ENCODE measurements around the gene IPMK.

The IPMK gene

DNA sequence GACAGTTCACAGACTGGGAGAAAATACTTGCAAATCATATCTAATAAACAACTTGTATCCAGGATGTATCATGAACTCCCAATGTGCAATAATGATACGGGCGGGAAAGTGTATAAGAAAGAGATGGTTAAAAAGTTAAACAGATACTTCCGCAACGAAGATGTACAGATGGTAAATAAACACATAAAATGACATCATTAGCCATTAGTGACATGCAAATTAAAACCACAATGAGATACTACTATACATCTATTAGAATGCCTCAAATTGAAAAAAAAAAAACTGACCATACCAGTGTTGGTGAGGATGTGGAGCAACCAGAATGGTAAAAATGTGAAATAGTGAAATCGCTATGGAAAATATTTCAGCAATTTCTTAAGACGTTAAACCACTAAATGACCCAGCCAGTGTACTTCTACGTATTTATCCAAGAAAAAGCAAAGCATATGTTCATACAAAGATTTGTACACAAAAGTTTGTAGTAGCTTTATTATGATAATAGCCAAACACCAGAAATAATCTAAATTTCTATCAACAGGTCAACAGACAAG is 83.5 kb downstream of the IPMK start:
- ATAC-seq (ENCODE audit: low read depth): no peak
- TF ChIP-seq, protein P1, sequence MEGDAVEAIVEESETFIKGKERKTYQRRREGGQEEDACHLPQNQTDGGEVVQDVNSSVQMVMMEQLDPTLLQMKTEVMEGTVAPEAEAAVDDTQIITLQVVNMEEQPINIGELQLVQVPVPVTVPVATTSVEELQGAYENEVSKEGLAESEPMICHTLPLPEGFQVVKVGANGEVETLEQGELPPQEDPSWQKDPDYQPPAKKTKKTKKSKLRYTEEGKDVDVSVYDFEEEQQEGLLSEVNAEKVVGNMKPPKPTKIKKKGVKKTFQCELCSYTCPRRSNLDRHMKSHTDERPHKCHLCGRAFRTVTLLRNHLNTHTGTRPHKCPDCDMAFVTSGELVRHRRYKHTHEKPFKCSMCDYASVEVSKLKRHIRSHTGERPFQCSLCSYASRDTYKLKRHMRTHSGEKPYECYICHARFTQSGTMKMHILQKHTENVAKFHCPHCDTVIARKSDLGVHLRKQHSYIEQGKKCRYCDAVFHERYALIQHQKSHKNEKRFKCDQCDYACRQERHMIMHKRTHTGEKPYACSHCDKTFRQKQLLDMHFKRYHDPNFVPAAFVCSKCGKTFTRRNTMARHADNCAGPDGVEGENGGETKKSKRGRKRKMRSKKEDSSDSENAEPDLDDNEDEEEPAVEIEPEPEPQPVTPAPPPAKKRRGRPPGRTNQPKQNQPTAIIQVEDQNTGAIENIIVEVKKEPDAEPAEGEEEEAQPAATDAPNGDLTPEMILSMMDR (IDR thresholded peaks at IDR 0.05; ENCODE audit: poor library complexity, severe bottlenecking): no peak

DNA sequence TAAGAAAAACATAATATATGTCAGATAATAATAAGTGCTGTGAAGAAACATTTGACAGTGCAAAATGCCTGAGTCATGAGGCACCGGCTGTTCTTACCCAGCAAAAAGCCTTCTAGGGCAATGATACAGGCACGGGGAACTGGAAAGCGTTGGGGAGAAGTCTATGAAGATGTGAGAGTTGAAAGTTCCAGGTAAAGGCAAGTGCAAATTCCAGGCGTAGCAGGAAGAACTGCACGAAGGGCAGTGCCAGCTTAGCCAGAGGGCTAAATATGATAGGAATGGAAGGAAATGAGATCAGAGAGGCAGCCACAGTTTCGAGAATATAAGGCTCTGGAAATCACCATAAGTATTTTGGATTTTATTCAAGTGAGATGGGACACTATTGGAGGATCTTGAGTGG is 87.0 kb downstream of the IPMK start:
- Histone ChIP-seq H3K4me3 (ENCODE audit: severe bottlenecking) (no peak overlapping the region), H3K27me3 (ENCODE audit: insufficient read depth, poor library complexity, severe bottlenecking) (no peaks in the 10 kb centered on the region), H3K9me3 (ENCODE audit: severe bottlenecking) (no peaks in the 10 kb centered on the region), H3K4me1 (ENCODE audit: insufficient read depth, poor library complexity, severe bottlenecking) (peaks cover 8% of the 10 kb centered on the region), H3K27ac (ENCODE audit: poor library complexity, severe bottlenecking) (no peak overlapping the region), H3K36me3 (ENCODE audit: low read depth) (no peaks in the 10 kb centered on the region)
- DNase-seq (ENCODE audit: low spot score) (no peak), ATAC-seq (ENCODE audit: low read depth) (peak; percentile 72)
- TF ChIP-seq, protein P1 (IDR thresholded peaks at IDR 0.05; ENCODE audit: poor library complexity, severe bottlenecking): no peak

More for the DNA sequence above, 83.5 kb downstream of the IPMK start:
- Histone ChIP-seq H3K9me3 (ENCODE audit: severe bottlenecking) (no peaks in the 10 kb centered on the region), H3K27me3 (ENCODE audit: insufficient read depth, poor library complexity, severe bottlenecking) (no peaks in the 10 kb centered on the region), H3K4me1 (ENCODE audit: insufficient read depth, poor library complexity, severe bottlenecking) (peaks cover 8% of the 10 kb centered on the region), H3K36me3 (ENCODE audit: low read depth) (no peaks in the 10 kb centered on the region), H3K4me3 (ENCODE audit: severe bottlenecking) (no peak overlapping the region), H3K27ac (ENCODE audit: poor library complexity, severe bottlenecking) (no peak overlapping the region)
- no peak for DNase-seq (ENCODE audit: low spot score)

DNA sequence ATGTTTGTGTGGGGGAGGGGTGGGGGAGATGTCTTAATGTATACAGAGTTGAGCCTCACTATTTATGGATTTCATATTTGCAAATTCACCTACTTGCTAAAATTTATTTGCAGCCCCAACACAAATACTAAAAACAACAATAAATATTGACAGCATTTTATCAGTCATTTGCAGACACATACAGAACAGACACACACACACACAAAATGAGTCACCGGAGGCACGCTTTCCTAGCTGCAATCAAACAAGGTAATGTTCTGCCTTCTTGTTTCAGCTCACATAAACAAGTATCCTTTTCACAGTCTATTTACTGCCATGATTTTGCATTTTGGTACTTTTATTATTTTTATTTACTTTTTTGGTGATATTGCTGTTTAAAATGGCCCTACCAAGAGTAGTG is 88.5 kb downstream of the IPMK start:
- H3K27me3 ChIP-seq (ENCODE audit: insufficient read depth, poor library complexity, severe bottlenecking): no peaks in the 10 kb centered on the region
- no peak for DNase-seq (ENCODE audit: low spot score)

DNA sequence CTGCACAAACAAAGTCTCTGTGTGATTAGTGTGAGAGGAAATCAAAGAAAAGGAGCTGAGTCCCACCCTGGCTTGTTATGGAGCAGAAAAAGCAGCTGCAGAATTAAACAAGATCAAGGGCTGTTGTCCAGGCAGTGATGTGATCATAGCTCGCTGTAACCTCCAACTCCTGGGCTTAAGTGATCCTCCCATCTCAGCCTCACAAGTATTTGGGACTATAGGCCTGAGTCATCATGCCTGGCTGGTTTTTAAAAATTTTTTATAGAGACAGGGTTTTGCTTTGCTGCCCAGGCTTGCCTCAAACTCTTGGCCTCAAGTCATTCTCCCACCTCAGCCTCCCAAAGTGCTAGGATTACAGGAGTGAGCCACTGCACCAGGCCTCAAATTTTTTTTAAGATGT is 88.9 kb downstream of the IPMK start:
- H3K4me1 ChIP-seq (ENCODE audit: insufficient read depth, poor library complexity, severe bottlenecking): peaks cover 8% of the 10 kb centered on the region
- no peak overlapping the region for H3K27ac ChIP-seq (ENCODE audit: poor library complexity, severe bottlenecking)
- H3K36me3 ChIP-seq (ENCODE audit: low read depth): no peaks in the 10 kb centered on the region
- H3K9me3 ChIP-seq (ENCODE audit: severe bottlenecking): no peaks in the 10 kb centered on the region
- DNase-seq (ENCODE audit: low spot score) (no peak), ATAC-seq (ENCODE audit: low read depth) (0 out of 3 replicates have a peak, but pooled peaks have one; percentile 24)
- TF ChIP-seq, protein P1 (IDR thresholded peaks at IDR 0.05; ENCODE audit: poor library complexity, severe bottlenecking): no peak
- H3K4me3 ChIP-seq (ENCODE audit: severe bottlenecking): no peak overlapping the region
- H3K27me3 ChIP-seq (ENCODE audit: insufficient read depth, poor library complexity, severe bottlenecking): no peaks in the 10 kb centered on the region

More for the DNA sequence above, 88.5 kb downstream of the IPMK start:
- H3K4me1 ChIP-seq (ENCODE audit: insufficient read depth, poor library complexity, severe bottlenecking): peaks cover 8% of the 10 kb centered on the region
- no peak overlapping the region for H3K27ac ChIP-seq (ENCODE audit: poor library complexity, severe bottlenecking)
- no peaks in the 10 kb centered on the region for H3K36me3 ChIP-seq (ENCODE audit: low read depth)
- no peak overlapping the region for H3K4me3 ChIP-seq (ENCODE audit: severe bottlenecking)
- H3K9me3 ChIP-seq (ENCODE audit: severe bottlenecking): no peaks in the 10 kb centered on the region
- TF ChIP-seq, protein P1 (IDR thresholded peaks at IDR 0.05; ENCODE audit: poor library complexity, severe bottlenecking): no peak
- ATAC-seq (ENCODE audit: low read depth): no peak

DNA sequence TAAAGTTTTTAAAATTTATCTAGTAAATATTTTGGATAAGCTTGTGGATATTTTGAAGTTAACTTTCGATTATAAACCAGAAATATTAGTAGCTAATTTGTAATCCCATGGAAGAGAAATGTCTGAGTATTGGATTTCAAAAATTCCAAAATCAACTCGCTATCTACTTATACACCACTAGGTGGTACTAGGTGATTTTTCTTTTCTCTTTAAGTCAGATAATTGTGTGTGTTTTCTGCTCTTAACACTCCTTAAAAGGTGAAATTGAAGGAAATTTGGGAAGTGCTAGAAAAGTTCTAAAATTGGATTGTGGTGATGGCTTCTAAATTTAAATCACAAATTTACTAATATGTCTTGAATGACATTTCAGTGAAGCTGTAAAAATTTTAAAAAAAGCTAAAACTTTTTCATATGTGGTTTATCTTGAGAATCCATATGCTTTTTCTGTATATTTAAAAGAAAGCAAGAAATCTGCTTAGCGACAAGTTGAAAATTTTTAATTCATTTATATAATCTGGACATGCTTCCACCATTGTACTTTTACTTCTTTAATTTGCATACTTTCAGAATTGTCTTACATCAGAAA is 90.2 kb downstream of the IPMK start:
- H3K4me3 ChIP-seq (ENCODE audit: severe bottlenecking): no peak overlapping the region
- ATAC-seq (ENCODE audit: low read depth) (no peak), DNase-seq (ENCODE audit: low spot score) (no peak)
- TF ChIP-seq, protein P1 (IDR thresholded peaks at IDR 0.05; ENCODE audit: poor library complexity, severe bottlenecking): peak; percentile 82
- no peaks in the 10 kb centered on the region for H3K9me3 ChIP-seq (ENCODE audit: severe bottlenecking)
- peaks cover 8% of the 10 kb centered on the region for H3K4me1 ChIP-seq (ENCODE audit: insufficient read depth, poor library complexity, severe bottlenecking)
- no peak overlapping the region for H3K27ac ChIP-seq (ENCODE audit: poor library complexity, severe bottlenecking)
- no peaks in the 10 kb centered on the region for H3K27me3 ChIP-seq (ENCODE audit: insufficient read depth, poor library complexity, severe bottlenecking)
- H3K36me3 ChIP-seq (ENCODE audit: low read depth): no peaks in the 10 kb centered on the region
